HG03442 (cell line): ENCODE measurements around the gene MGP.

Experiments used
- ATAC-seq: cut with Tn5 transposase; IDR thresholded peaks from one replicate; pipeline ENCODE4 v1.9.1; 2021; ENCODE audit warnings: mild to moderate bottlenecking, moderate library complexity; ENCODE audit not compliant: unreplicated experiment

Gene MGP

GRCh38 chr12:14903386-14904098 is 17.9 kb upstream of the MGP start:
- peak; percentile 40 for ATAC-seq

DNA sequence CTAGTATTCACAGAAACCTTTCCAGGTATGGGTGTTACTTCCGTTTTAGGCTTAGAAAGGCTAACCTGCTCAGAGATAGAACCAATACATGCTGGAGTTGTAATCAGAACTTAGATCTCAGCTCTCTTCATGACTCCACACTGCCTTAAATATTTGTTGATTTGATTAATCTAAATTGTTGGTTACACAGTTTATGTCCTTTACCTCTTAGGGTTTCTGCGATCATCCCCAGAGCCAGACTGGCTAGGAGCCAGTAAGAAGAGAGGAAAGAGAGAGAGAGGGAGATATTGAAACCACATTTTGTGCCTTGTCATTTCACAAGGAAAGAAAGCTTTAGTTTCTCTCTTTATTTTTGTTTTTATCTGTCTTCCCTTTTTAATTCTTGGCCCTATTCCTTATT is 16.8 kb upstream of the MGP start:
- ATAC-seq = no peak

GRCh38 chr12:14901228-14901562 is 15.5 kb upstream of the MGP start:
- no peak for ATAC-seq

- ATAC-seq = no peak
These were observed 15.0 kb upstream of the MGP start for GRCh38 chr12:14900521-14901227.

DNA sequence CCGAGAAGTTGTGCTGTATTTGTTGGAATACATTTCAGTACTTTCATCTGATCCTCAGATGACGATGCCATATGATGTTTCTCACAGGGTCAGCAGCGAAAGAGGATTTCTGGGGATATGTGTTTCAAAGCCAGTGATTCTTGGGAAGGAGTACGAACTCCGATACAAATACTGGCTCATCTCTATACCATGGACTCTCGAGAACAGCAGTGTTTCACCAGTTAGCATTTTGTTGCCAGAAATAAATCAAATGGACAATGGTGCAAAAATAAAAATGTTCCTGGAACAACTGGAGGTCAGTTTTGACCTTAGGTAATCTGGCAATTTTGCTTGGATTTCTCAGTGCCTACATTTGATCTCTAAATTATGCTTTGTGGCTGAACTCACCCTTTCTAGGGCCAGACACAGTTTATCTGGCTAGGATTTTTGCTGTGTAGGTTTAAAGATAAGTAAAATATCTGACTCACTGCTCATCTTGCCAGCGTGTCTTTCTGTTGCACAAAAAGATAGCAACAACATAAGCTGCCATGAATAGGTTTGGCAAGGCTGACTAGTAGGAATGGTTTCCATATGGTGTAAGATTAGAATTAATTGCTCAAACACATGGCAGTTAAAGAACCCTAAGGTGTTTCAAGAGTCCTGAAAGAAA is 11.0 kb upstream of the MGP start:
- ATAC-seq = no peak

DNA sequence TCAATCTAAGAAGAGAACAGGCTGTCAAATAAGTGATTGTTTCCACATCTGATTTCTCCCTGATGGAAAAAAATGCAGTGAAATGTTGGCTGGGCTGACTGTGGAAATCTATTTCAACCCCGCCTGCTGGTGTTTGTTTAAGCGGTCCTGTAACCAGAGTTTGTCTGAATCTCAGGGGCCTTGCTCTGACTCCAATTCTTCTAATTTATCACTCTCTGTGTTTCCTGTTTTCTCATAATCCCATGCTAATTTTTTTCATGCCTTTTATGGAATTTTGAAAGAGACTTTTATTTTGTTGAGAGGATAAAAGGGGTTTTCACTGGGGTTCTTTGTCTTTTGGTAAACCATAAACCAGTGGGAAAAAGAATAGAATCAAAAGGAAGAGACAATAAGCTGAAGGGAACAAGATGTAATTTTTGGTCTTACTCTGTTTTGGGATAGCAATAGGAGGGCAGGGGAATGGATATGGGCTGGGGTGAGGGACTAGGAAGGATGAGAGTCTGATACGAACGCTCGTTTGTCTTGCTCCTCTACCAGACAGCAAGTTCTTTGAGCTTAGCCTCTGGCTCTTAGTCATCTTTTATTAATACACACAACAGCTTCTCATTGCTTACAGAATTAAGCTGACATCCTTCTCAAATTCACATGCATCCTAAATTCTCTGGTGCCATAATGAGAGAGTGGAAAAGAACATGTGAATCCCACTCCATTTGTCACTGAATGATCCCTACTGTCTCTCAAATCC is 8.0 kb upstream of the MGP start:
- ATAC-seq = no peak

GRCh38 chr12:14892726-14893505 is 7.3 kb upstream of the MGP start:
- ATAC-seq = no peak

- ATAC-seq = no peak
These were observed 5.0 kb upstream of the MGP start for GRCh38 chr12:14890701-14891100.

- ATAC-seq = no peak
These were observed 617 bp upstream of the MGP start for GRCh38 chr12:14886271-14886670.

DNA sequence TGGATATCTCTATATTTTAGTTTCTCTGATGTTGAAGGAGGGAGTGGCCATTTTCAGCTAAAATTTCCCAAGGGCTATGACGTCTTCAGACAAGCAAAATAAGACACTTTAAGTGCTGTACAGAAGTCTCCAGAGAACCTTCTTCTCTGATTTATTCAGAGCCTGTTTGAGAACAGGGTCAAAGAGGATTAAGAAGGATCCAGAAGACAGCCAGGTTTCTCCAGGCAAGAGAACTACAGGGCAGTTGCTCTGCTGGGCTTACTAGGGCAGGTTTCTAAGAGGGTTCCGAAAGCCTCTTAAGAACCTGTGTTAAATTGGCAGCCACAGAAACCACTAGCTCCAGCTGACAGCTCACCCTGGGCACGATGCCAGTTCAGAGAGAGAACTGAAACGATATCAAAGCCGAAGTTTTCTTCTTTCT is 1.2 kb downstream of the MGP start:
- peak; percentile 96 for ATAC-seq

DNA sequence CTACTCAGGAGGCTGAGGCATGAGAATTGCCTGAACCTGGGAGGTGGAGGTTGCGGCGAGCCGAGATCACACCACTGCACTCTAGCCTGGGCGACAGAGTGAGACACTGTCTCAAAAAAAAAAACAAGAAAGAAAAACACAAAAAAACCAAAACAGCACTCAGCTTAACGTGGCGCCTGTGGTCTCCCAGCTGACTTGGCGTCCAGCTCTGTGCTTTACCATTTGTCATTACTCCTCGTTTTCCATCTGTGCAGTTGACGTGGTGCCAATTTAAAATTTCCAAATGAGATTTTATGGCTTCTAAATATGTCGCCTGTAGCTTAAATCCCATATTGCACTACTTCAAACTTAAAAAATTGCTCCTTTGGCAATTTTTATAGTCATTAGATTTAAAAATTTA is 2.0 kb downstream of the MGP start:
- no peak for ATAC-seq

GRCh38 chr12:14880890-14881453 is 4.7 kb downstream of the MGP start:
- ATAC-seq = no peak

DNA sequence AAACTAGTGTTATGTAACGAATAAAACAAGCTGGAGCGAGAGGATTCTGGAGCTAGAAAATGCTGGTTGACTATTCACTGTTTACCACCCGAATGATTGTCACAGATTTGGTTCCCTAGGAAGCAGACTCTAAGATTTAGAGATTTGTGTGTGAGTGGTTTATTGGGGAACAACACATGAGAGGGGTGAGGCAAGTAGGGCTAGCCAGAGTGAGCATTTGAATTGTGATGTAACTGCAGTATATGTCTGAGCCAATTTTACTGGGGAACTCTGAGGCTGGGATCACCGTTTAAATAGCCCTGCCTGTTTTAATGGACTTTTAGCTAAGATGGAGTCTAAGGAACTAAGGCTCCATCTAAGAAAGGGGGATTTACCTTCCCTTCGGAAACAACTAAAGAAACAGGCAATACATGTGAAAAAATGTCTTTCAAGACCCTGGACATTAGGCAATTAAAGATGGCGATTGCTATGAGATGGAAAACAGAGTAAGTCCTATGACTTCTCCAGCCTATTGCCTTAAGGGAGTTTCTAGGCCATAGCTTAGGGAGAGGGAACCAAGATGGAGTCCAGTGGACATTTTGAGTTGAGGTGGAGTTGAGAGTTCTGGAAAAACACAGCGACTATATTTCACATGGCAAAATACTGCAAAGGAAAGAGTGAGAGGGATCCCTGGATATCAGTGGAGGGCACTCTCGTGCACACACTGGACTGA is 6.3 kb downstream of the MGP start:
- no peak for ATAC-seq

DNA sequence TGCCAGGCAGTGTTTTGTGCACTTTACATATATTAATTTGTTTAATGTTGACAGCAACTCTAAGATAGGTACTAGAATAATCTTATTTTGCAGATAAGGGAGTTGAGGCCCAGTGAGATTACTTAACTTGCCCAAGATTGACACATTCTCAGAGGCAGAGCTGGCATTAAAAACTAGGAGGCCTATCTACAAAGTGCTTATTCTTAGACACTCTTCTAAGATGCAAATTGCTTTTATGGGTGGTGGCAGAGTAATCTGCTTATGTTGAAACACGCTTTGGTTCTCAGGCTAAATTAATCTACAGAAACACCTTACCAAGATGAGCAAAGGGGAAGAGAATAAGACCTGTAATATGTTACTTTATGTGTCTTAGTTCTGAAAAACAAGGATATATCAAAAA is 7.2 kb downstream of the MGP start:
- ATAC-seq = no peak

DNA sequence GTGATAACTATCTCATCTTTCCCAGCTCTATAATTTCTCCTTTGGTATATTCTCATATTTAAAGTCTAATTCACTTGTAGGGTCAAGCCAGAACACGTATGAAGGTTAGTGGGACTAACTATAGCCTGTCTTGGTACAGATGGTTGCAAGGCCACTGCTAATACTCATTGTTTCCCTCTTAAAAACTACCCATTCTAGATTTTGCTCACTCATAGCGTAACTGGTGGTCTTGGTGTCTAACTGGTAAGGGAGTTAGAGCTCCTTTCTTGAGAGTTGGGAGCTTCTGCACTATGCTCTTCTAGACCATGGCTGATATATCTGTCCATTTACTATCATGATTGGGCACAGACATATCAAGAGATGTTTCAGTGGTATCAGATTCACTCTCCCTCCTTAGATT is 8.8 kb downstream of the MGP start:
- ATAC-seq = no peak

- no peak for ATAC-seq
These were observed 10.8 kb downstream of the MGP start for GRCh38 chr12:14874882-14875281.

DNA sequence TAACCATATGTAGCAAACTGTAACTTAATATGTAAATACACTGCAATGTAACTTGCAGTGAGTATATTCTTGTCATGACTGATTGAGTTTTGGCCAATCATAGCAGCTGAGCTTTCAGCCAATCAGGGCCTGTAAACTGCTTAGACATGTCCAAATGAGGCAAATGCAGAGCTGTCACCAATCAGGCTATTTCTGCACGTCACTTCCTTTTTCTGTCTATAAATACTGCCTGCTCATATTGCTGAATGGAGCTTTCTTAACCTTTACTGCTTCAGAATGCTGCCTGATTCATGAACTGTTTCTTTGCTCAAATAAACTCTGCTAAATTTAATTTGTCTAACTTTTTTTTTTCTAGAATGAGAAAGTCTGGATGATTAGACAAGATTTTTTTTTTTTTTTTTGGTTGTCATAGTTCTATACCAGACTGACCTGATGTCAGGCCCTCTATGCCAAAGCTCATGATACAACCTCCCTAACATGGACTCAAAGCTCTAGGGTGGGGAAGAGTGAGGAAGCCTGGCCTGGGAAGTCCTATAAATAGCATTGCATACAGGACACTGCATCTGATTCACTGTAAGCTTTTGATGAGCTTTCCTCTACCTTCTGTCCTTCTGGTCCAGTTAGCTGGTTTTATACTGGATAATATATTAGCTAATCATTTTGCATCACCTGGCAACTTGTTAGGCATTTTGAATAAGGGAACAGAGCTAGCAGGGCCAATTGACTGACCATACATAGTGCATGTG is 12.0 kb downstream of the MGP start:
- no peak for ATAC-seq

DNA sequence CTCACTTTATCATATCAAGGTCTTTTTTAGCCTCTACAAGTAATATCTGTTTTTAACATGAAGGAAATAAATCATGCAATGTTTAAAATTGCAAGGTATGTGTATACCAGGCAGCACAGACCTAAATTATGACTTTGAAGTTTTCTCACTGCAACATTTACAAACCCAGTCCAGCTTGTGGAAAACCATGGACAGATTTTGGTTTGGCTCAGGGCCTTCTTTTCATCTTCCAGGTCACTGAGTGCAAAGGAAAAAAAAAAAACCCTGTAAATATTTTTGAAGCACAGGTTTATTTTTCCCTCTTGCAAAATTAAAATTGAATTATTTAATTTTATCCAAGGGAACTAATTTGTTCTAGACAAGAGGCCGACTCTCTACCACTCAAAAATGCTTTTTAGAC is 13.8 kb downstream of the MGP start:
- no peak for ATAC-seq

- ATAC-seq = no peak
These were observed 14.4 kb downstream of the MGP start for GRCh38 chr12:14871247-14871646.
